Stimulated activated CD8-positive, alpha-beta memory T cell treated with anti-CD3 and anti-CD28 coated beads, Interleukin-12 subunit alpha, Interleukin-12 subunit beta, amount 100 ng/mL, for 4 hours (primary cell): ENCODE results near the gene ELP1.
"Not testable (repeated sequence)": the region's sequence is repeated elsewhere in the genome, so short reads cannot be mapped to it uniquely, and the experiment has no call there.

Experiments
- DNase-seq: peaks from one replicate; pipeline ENCODE4 v3.0.0-alpha.2; 2020; ENCODE audit warnings: low read depth

Gene ELP1

DNA sequence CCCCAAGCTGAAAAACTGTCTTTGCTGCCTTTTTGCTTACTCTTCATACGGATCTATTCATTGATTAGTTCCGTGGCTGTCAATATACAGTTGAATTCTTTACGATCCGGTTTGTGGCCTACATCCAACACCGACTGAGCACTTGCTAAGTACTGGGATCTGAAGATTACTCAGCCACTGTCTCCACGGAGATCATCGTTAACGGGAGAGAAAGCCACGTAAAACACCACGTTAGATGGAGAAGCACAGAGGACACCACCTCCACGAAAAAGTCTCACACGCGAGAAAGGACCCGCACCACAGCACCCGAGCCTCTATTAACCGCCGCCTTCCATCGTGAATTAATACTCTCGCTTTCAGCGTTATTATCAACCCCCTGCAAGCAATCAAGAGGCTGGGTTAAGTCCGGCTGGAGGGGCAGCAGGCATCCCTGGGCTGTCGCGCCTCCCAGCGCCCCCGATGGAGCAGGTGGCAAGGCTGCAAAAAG is 650 bp downstream of the ELP1 start:
- DNase-seq = no peak

DNA sequence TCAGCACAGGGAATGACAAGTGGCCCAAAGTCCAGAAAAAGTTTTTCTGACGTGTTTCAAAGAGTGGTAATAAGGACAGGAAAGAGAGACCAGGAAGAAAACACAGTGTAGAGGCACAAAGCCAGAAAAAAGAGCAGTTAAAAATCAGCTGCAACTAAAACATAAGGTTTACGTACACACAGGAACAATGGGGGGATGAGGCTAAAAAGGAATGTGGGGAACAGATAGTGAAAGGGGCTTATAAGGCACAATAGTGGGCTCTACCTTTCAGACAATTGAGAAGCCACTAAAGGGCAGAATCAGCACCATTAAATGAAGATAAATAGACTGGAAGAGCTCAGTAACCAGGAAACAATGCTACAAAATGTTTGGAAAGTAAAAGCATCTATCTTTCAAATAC is 5.5 kb downstream of the ELP1 start:
- DNase-seq = no peak

DNA sequence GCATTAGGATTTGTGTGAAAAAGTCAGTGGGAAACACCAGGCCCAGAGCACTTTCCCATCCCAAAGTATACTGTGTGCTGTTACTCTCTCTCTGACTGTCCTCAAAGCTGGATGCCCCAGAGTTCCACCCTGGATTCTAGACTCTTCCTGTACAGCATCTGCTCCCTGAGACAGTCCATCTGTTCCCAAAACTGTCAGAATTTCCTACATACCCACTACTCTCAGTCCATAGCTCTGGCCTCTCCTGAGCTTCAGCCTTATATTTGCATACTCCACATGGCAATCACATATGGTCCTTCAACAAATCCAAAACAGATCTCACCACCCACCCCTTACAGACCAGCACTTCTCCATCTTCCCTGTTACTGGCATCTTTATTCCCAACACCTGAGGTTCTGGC is 9.5 kb downstream of the ELP1 start:
- DNase-seq = no peak

DNA sequence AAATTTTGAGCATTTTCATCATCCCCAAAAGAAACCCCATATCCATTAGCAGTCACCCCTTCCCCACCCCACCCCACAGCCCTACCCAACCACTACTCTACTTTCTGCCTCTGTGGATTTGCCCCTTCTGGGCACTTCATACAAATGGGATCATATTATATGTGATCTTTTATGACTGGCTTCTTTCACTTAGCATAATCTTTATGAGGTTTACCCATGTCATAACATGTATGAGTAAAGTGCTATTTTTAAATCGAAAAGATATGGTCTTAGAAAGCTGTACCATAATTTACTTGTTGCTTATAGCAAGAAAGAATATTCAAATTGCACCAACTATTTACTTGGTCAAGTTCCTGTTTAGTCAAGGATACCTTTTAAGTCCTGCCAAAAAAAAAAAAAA is 12.7 kb downstream of the ELP1 start:
- DNase-seq = no peak

DNA sequence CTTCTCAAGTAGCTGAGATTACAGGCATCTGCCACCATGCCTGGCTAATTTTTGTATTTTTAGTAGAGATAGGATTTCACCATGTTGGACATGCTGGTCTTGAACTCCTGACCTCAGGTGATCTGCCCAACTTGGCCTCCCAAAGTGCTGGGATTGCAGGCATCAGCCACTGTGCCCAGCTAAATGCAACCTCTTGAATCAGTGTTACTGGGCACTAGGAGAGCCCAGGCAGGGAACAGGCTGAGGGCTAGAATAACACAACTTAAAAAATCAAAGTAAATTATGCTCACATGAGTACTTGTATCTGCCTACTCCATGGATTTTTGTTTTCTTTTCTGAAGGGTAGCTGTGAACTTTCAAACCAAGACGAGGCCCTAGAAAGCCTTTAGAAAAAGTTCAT is 13.5 kb downstream of the ELP1 start:
- DNase-seq = not testable (repeated sequence)

DNA sequence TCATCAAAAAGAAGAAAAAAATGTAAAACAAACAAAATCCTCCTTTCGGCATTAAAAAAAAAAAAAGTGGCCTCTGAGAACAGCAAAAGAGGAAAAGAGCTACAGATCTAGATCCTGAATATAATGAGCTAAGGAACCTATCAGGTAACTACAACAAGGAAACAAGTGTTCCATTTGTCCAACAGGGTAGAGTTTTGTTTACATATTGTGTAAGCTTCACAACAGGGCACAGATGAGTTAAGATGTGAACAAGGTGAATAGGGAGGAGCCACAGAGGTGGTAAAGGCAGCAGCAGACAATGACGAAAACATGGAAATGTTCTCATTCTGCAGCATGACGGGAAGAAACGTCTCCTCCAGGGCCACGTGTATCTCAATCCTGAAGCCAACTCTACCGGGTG is 14.4 kb downstream of the ELP1 start:
- no peak for DNase-seq

DNA sequence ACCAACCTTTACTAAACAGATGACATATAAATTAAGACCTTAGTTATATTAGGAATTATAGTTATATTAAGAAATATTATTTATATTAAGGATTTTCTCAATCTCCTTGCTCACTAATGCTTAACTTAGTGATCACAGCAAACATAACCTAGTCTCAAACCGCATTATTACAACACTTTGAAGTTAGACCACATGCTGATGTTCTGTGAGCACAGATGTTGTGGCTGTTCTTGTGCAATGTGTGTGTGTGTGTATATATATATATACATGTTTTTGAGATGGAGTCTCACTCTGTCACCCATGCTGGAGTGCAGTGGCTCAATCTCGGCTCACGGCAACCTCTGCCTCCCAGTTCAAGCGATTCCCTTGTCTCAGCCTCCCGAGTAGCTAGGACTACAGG is 20.5 kb downstream of the ELP1 start:
- no peak for DNase-seq

DNA sequence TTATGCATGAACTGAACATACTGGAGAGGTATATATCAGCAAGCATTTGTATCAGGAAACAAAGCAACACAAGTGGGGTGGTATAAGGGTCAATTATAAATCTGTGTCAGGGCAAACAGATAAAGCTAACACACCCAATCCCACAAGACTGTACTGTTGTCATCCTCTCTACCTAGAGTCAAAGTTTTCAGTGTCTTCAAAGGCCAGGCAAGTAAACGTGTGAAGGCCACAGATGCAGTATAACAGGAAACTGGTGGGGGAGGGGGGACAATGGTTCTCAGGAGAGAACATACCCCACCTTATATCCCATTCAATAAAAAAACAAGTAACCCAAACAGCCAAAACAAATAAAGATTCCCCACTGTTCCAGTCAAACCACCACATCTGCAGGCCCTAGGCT is 22.1 kb downstream of the ELP1 start:
- DNase-seq = no peak

DNA sequence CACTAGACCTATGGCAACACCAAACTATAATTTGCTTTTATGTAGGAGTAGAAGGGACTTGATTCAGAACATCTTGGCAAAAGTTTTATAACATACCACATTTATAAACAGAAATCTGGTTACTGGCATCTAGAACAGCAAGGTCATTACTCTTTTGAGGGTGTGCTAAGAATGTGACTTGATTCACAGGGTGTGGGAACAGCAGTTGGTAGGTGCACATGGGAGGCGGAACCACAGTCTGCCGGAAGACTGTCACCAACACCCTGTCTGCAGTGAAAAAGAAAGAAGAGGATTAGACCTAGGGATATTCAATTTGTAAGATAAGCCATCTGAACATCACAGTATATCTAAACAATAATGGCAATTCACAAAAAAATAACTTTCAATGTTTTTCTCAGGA is 23.0 kb downstream of the ELP1 start:
- DNase-seq = no peak

DNA sequence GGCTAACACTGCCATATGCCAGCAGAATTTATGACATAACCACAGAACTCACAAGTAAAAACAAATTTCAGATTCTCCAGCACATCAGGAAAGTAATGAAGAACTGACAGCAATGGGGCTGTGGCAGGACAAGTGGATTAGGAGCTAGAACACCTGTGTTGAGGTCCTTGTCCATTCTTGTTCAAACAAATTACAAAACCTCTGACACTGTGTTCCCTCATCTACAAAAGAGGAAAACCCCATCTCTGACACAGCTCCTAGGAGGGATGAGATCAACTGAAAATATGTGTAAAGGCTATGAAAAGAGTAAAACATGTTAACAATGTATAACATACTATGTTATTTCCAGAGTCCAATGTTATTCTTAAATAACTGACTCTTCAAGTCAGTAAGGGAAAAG is 23.5 kb downstream of the ELP1 start:
- DNase-seq = no peak

DNA sequence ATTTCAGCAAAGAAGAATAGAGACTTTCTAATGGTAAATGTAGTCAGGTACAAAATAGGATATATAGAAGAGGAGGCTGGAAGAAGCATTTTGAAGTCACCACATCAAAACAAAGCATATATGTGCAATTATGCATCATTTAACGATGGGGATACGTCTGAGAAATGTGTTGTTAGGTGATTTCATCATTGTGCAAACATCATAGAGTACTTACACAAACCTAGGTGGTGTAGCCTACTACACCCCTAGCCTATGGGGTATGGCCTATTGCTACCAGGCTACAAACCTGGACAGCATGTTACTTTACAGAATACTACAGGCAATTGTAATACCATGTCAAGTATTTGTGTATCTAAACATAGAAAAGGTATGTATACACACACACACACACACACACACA is 28.4 kb downstream of the ELP1 start:
- DNase-seq = no peak

DNA sequence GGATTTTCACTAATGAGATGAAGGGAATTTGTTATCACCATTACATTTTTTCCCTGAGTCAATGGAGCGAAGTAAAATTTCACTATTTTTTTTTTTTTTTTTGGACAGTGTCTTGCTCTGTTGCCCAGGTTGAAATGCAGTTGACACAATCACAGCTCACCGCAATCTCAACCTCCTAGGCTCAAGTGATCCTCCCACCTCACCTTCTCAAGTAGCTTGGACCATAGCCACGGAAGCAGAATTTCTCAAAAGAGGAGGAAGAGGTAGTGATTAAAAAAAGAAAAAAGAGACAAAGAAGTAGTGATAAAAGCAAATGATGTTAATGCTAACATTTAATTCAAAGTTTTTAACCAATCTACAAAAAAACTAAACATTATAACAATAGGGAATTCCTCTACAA is 29.8 kb downstream of the ELP1 start:
- no peak for DNase-seq

DNA sequence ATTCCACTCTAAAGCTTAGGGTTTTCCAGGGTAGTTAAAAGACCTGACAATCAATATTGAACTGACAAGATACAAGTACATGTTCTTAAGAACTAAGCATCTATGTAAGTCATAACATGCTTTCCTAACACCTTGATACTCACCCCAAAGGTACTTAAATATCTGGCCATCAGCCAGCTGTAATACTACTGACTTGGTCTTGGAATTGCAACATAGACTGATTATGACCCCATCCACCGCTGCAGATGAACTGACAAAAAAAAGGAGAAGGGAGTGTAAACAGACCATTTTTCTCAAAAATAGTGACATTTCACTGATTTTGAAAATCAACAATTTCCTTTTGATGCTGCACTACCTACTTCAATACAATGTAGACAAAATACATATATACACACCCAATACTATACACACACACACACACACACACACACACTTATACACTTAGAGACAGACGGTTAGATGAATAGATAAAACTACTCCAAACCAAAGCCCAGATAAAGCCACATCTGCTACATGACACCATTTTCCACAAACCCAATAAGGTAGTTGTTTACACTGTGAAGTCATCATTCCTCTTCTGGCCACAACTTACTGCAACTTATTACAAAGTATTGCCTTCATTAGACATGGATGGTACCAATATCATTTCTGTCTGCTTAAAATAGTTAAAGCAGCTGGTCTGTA is 30.4 kb downstream of the ELP1 start:
- no peak for DNase-seq

DNA sequence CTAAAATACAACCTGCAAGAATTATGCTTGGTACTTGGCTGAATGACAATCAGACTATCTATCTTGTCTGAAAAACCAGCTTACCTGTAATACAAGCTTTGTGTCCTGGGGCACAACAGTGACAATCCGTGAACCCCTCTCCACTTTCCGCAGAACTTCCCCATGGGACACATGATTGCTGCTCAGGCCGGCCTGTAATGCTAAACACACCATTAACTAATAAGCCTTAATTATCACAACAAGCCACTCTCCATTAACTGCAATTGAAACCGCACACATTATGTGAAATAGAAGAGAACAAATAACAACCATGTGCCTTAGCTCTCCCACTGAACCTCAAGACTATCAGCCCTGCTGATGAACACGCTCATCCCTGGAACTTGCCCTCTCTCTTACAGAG is 33.7 kb downstream of the ELP1 start:
- DNase-seq = no peak

DNA sequence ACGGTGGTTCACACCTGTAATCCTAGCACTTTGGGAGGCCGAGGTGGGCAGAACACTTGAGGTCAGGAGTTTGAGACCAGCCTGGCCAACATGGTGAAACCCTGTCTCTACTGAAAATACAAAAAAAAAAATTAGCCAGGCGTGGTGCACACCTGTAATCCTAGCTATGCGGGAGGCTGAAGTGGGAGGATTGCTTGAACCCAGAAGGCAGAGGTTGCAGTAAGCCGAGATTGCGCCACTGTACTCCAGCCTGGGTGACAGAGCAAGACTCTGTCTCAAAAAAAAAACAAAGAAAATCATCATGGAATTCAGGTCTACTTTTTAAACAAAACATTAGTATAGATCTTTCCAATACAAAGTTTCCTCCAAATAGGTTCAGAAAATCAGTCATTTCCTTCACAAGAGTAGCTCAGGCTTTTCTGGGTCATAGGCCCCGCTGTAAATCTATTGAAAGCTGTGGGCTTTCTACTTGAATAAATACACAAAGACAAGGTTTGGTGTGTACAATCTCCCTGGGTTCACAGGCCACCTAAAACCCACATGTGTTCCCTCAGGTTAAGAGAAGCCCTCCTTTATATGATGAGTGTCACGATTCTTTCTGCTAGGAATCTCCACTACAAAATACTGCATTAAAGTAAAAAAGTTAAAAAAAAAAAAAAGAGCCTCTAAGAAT is 34.8 kb downstream of the ELP1 start:
- not testable (repeated sequence) for DNase-seq

DNA sequence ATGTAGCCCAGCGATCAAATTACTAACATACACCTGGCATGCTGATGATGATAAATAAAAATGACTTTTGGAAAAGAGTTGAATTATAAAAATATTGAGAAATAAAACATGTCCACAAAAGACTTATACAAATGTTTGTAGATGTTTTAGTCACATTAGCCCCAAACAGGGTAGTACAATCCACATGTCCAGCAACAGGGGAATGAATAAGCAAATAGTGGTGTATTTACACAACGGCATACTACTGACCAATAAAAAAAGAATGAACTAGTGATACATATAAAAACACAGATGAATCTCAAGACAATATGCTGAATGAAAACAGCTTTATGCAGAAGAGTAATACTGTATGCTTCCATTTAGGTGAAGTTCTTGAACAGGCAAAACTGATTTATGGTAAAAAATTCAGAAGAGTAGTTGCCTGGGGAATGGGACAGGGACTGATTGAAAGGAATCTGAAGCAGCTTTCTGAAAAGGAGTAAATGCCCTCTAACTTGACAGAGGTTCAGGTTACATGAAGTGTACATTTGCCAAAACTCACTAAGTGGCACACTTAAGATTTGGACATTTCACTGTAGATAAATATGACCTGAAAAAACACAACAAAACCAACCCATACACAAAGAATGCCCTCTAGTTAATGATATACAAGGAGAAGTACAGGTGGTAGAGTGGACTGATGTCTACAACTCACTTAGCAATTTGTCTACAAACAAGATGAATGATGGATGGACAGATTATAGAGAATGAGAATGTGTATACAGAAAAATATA is 36.4 kb downstream of the ELP1 start:
- DNase-seq = no peak

DNA sequence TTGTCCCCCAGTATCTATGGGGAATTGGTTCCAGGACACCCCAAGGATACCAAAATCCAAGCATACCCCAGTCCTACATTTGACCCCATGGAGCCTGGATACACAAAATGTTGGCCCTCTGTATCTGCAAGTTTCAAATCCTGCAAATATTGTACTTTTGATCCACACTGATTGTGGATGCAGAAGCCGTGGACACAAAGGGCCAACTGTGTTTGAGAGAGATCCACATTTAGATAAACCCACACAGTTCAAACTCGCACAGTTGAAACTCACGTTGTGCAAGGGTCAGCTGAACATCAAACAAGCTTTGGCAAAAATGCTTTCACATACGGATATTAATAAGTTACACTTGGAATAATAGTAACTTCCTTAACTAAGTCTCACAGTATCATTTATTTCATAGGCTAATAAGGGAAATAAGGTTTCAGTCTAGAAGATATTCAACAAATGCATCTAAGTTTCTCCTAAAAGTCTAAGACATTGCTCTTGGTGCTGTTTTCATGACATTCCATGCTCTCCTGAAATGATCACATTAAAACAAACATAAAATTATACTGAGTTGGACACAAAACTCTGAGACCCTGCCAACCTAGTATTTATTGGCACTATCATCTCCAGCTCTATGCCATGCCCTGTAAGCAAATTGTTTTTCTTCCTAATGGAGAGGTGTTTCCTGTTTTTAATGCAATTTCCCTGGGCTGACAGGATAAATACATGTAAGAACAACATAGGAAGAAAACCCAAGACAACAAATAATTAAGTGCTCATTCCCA is 39.5 kb downstream of the ELP1 start:
- no peak for DNase-seq

DNA sequence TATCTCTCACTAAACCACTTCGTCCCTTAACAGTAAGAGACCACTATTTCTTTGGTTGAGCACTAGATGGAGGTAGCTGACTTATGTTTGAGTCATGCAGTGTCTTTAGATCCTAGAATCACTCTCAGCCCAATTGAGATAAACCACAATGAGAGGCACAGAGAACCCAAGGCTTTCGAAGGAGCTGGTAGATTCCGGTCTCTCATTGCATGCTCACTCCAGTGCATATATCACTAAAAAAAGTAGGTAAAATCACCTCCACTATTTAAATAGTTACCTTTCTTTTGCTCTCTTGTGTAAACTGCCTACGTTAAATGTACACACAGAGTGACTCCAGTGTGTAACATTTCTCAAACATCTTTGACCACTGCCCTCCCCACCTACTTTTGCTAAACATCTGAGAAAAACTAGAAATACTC is 44.3 kb downstream of the ELP1 start:
- no peak for DNase-seq

DNA sequence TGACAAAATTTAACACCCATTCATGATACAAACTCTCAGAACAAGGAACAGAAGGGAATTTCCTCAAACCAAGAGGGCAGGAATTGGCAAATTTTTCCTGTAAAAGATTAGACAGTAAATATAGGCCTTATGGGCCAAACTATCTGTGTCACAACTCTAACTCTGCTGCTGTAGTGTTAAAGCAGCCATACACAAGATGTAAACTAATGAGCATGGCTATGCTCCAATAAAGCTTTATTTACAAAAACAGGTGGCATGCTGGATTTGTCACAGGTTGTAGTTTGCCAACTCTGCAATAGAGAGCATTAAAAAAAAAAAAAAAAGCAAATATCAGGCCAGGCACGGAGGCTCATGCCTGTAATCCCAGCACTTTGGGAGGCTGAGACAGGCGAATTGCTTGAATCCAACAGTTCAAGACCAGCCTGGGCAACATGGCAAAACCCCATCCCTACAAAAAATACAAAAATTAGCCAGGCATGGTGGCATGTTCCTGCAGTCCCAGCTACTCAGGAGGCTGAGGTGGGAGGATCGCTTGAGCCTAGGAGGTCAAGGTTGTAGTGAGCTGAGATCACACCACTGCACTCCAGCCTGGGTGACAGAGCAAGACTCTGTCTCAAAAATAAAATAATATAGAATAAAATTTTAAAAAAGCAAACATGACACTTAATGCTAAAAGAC is 47.2 kb downstream of the ELP1 start:
- DNase-seq = not testable (repeated sequence)

DNA sequence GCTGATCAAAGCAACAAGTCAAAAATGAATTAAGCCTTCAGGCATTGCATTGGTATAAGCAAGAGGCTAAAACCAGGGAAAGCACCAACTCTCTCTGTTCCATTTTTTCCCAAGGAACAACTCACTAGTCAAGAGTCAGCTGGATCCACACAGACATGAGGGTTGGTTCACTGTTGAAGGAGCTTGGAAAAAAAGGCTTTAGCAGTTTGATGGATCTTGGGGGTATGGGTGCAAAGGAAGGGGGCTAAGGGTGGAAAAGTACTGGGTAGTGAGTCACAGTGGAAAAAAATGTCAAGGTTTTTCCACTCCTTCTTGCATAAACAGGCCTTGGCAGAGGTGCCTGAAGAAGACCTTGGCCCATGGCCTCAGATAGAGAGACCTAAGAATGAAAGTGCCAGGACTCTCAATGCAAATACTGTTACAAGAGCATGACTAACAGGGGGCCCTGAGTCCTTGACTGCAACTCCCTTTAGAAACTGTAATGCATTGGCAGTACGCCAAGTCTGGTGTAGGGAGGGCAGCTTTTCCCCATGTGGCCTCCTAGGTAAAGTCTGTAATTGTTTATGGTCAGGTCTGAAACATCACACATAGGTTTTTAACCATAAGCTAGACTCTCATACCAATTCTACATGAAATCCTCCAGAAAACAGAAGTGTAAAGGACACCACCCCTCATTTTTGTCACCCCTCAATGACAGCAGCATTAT is 48.1 kb downstream of the ELP1 start:
- no peak for DNase-seq

DNA sequence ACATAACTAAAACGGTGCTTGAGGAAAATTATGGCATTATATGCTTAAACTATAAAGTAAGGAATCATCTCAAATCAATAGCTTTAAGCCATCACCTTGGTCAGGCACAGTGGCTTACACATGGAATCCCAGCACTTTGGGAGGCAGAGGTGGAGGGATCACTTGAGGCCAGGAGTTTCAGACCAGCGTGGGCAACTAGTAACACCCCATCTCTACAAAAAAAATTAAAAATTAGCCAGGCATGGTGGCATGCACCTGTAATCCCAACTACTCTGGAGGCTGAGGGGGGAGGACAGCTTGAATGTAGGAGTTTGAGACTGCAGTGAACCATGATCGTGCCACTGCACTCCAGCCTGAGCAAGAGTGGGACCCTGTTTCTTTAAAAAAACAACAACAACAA is 49.2 kb downstream of the ELP1 start:
- DNase-seq = no peak
